Ovary (tissue), 3 donors: ENCODE results near the gene ATG16L2.

Experiments used
- CTCF ChIP-seq, 3 donors: fragments of 450-650 bp in 2 of 3; fragments of 200-600 bp in 1 of 3; IDR thresholded peaks; one replicate each; pipeline versions ENCODE4 v1.5.1 to v1.8.0; 2016 to 2022; ENCODE audit warnings: antibody characterized with exemption in 3 of 3, mild to moderate bottlenecking in 1 of 3
- POLR2A ChIP-seq: fragments of 450-650 bp; IDR thresholded peaks from one replicate; pipeline ENCODE4 v1.6.1; 2017; ENCODE audit warnings: antibody characterized with exemption, mild to moderate bottlenecking, moderate library complexity
- donor health status: DM: no; HTN: no; CAD: no.

GRCh38 chr11:72798361-72798760, 15.8 kb upstream of the ATG16L2 start:
- no peak for TF ChIP-seq CTCF (IDR thresholded peaks at IDR 0.05)
- TF ChIP-seq POLR2A, result no peak
